ENCODE results near the gene PTDSS2.

GRCh38 chr11:464316-464715 is 14.2 kb downstream of the PTDSS2 start:
- TF ChIP-seq CHD1 (IDR thresholded peaks at IDR 0.05; ENCODE audit: low read depth, low read length) (no peak), CTCF (conservative IDR thresholded peaks at IDR 0.05; ENCODE audit: low read depth, low read length) (no peak), USF2 (IDR thresholded peaks at IDR 0.05; ENCODE audit: low read depth, low read length) (no peak), RFX5 (IDR thresholded peaks at IDR 0.05; ENCODE audit: low read depth, low read length) (no peak)
